Measurements from ENCODE around the gene RUBCN. TPM values are rescaled to one million over a fixed set of nuclear protein-coding genes. Genes with fewer than 3 reads are reported as not detected.

RUBCN gene
- total and polyA plus RNA-seq, 10 of the 15 experiments (the other 5 are each of a cell fraction or from before 2014, with no cell fraction given), result 15.5 to 79.9 (median 40.4) TPM

DNA sequence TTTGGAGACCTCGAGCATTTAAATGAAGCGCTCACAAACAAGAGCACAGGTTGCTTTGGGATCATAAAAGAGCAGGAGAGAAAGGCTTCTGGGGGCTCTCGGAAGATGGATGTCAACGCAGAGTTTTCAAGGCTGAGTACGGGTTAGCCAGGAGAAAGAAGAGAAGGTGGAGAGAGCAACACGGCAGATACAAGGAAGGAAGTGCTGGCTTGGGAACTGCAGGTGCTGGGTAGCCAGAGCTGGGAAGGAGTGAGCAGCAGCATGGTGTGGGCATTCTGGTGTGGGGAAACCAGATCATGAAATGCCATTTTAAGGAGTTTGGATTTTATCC, 580 bp upstream of the RUBCN start:
- Histone ChIP-seq H3K79me2 (ENCODE audit: control insufficient read depth, insufficient read depth, low read length) (peaks cover 47% of the 10 kb centered on the region), H3K4me2 (ENCODE audit: control insufficient read depth, insufficient read depth) (peak overlapping the region; percentile 88), H3K27ac (ENCODE audit: control insufficient read depth, insufficient read depth) (peak overlapping the region; percentile 81), H3K36me3 (ENCODE audit: control insufficient read depth in 2 of 2, insufficient read depth in 2 of 2, low read length in 1 of 2) (peaks cover 0 to 6% of the 10 kb centered on the region in 2 experiments; a peak in 1 of 4 replicates), H4K20me1 (ENCODE audit: control insufficient read depth, insufficient read depth) (no peaks in the 10 kb centered on the region), H3K4me3 (peak overlapping the region; percentile 81), H3K4me1 (ENCODE audit: control insufficient read depth, insufficient read depth, low read length) (peaks cover 12% of the 10 kb centered on the region), H3K9me3 (replicated peaks; ENCODE audit: control insufficient read depth, insufficient read depth, low read length) (no peaks in the 10 kb centered on the region), H3K9ac (ENCODE audit: control insufficient read depth, insufficient read depth, low read length) (peak overlapping the region; percentile 93), H2AFZ (ENCODE audit: control insufficient read depth, low read depth, low read length) (peak overlapping the region; percentile 93), H3K27me3 (replicated peaks in 1 of 2; ENCODE audit: control insufficient read depth in 2 of 2, insufficient read depth in 2 of 2, low read length in 1 of 2) (no peaks in the 10 kb centered on the region)
- intact Hi-C loops (cut with micrococcal nuclease; ENCODE audit: unreplicated experiment) (loop anchor here (1.0 to 2.0 kb wide), 2 partner anchors 12 to 54 kb away; partner anchors contain the start of genes FYTTD1 and LRCH3), in situ Hi-C loops (cut with MboI) (no loop called here)
- ATAC-seq (no peak), DNase-seq (ENCODE audit: low read depth, low spot score) (no peak), FAIRE-seq (no peak)
- no peak for TF ChIP-seq WRNIP1 (IDR thresholded peaks at IDR 0.05; ENCODE audit: borderline replicate concordance, low read depth, low read length)
- no peak for TF ChIP-seq YBX1 (IDR thresholded peaks at IDR 0.05)
- TF ChIP-seq STAT1 (conservative IDR thresholded peaks at IDR 0.05), result no peak
- TF ChIP-seq KLF5 (IDR thresholded peaks at IDR 0.05; ENCODE audit: partially characterized antibody), result no peak
- TF ChIP-seq TAF1 (IDR thresholded peaks at IDR 0.05; ENCODE audit: borderline replicate concordance, low read depth, low read length), result no peak
- TF ChIP-seq, protein P1, sequence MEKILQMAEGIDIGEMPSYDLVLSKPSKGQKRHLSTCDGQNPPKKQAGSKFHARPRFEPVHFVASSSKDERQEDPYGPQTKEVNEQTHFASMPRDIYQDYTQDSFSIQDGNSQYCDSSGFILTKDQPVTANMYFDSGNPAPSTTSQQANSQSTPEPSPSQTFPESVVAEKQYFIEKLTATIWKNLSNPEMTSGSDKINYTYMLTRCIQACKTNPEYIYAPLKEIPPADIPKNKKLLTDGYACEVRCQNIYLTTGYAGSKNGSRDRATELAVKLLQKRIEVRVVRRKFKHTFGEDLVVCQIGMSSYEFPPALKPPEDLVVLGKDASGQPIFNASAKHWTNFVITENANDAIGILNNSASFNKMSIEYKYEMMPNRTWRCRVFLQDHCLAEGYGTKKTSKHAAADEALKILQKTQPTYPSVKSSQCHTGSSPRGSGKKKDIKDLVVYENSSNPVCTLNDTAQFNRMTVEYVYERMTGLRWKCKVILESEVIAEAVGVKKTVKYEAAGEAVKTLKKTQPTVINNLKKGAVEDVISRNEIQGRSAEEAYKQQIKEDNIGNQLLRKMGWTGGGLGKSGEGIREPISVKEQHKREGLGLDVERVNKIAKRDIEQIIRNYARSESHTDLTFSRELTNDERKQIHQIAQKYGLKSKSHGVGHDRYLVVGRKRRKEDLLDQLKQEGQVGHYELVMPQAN (conservative IDR thresholded peaks at IDR 0.05), result peak; percentile 40; the same call in 1 of the 2 replicates
- TF ChIP-seq EED (IDR thresholded peaks at IDR 0.05; ENCODE audit: low read depth), result no peak
- no peak for TF ChIP-seq PAX5 (IDR thresholded peaks at IDR 0.05; ENCODE audit: borderline replicate concordance, low read depth, low read length)
- TF ChIP-seq ZSCAN29 (IDR thresholded peaks at IDR 0.05), result no peak
- peak; percentile 76 for TF ChIP-seq SMAD1 (IDR thresholded peaks at IDR 0.05; ENCODE audit: low read depth, partially characterized antibody)
- no peak for TF ChIP-seq NBN (IDR thresholded peaks at IDR 0.05)
- TF ChIP-seq, protein P2, sequence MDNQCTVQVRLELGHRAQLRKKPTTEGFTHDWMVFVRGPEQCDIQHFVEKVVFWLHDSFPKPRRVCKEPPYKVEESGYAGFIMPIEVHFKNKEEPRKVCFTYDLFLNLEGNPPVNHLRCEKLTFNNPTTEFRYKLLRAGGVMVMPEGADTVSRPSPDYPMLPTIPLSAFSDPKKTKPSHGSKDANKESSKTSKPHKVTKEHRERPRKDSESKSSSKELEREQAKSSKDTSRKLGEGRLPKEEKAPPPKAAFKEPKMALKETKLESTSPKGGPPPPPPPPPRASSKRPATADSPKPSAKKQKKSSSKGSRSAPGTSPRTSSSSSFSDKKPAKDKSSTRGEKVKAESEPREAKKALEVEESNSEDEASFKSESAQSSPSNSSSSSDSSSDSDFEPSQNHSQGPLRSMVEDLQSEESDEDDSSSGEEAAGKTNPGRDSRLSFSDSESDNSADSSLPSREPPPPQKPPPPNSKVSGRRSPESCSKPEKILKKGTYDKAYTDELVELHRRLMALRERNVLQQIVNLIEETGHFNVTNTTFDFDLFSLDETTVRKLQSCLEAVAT (IDR thresholded peaks at IDR 0.05), result no peak; the same call in 1 of the 2 replicates
- no peak for TF ChIP-seq ASH2L (IDR thresholded peaks at IDR 0.05; ENCODE audit: borderline replicate concordance, low read depth)
- TF ChIP-seq RCOR1 (conservative IDR thresholded peaks at IDR 0.05; ENCODE audit: low read depth, low read length), result no peak
- ChIA-PET POLR2A (interaction anchor here (1.1 to 1.7 kb wide), 4 partner anchors 9 to 25 kb away, joined by 4 to 6 read pairs (median 5); no protein-coding TSS in a partner anchor), RAD21 (ENCODE audit: unreplicated experiment) (interaction anchor here (1.3 kb wide), 1 partner anchor 9 kb away, joined by 5 read pairs; no protein-coding TSS in a partner anchor), SMC1A (ENCODE audit: uncharacterized antibody, unreplicated experiment) (interaction anchor here (0.6 to 1.5 kb wide), 5 partner anchors 9 to 26 kb away, joined by 3 to 8 read pairs (median 3); no protein-coding TSS in a partner anchor), CTCF (interaction anchor here (1.1 kb wide), 1 partner anchor 12 kb away, joined by 4 read pairs; the partner anchor contains the start of gene FYTTD1)
- 3% methylated on average over 6 of the region's 6 CpGs for WGBS (ENCODE audit: insufficient coverage, insufficient replicate concordance, low lambda C conversion rate, missing lambda C conversion rate)
- TSS peak; percentile 88 for BruUV-seq (replicated peaks)

Measured in GM12878 (cell line).